Natural killer cell (primary cell): Measurements from ENCODE around the gene PPM1J. TPM values are rescaled to one million over a fixed set of nuclear protein-coding genes. Genes with fewer than 3 reads are reported as not detected.

ENCODE experiments used
- ATAC-seq, 3 donors: fragments of 150-1000 bp in 2 of 3; fragments of 200-7000 bp in 1 of 3; cut with Tn5 transposase; 1 replicate in 1 of 3; 2 replicates in 2 of 3; pipeline ENCODE4 v1.10.0; 2021; ENCODE audit warnings: mild to moderate bottlenecking in 2 of 3, moderate library complexity in 2 of 3
- DNase-seq, 2 donors: peaks; one replicate each; pipeline versions ENCODE4 v3.0.0 to v3.0.0-alpha.2; 2013 to 2021; ENCODE audit warnings: mixed read lengths in 1 of 2
- H3K27ac ChIP-seq: one replicate; pipeline ENCODE4 v1.5.1; 2013; ENCODE audit warnings: mild to moderate bottlenecking, low read length
- H3K27me3 ChIP-seq: one replicate; pipeline ENCODE4 v1.6.1; 2013; ENCODE audit warnings: low read length; ENCODE audit not compliant: control insufficient read depth, insufficient read depth
- H3K36me3 ChIP-seq: one replicate; pipeline ENCODE4 v1.6.1; 2013; ENCODE audit warnings: low read length; ENCODE audit not compliant: control insufficient read depth, insufficient read depth
- H3K4me1 ChIP-seq: one replicate; pipeline ENCODE4 v1.6.1; 2013; ENCODE audit warnings: low read length; ENCODE audit not compliant: control insufficient read depth, insufficient read depth
- H3K4me3 ChIP-seq: one replicate; pipeline ENCODE4 v1.5.1; 2013; ENCODE audit warnings: low read length
- H3K9me3 ChIP-seq: one replicate; pipeline ENCODE4 v1.6.1; 2013; ENCODE audit warnings: low read length; ENCODE audit not compliant: control insufficient read depth, insufficient read depth
- H3K27ac Mint-ChIP-seq, 2 donors: one replicate each; pipeline ENCODE4 v1.8.0; 2022; ENCODE audit warnings: mild to moderate bottlenecking in 2 of 2, mixed read lengths in 2 of 2, moderate library complexity in 1 of 2
- H3K27me3 Mint-ChIP-seq, 2 donors: one replicate each; pipeline ENCODE4 v1.8.0; 2022; ENCODE audit warnings: low read depth in 2 of 2, mixed read lengths in 2 of 2
- H3K36me3 Mint-ChIP-seq: one replicate; pipeline ENCODE4 v1.8.0; 2022; ENCODE audit warnings: mixed read lengths
- H3K4me1 Mint-ChIP-seq, 2 donors: one replicate each; pipeline ENCODE4 v1.8.0; 2022; ENCODE audit warnings: mixed read lengths in 2 of 2
- H3K4me3 Mint-ChIP-seq: one replicate; pipeline ENCODE4 v1.8.0; 2022; ENCODE audit warnings: mild to moderate bottlenecking, moderate library complexity, mixed read lengths
- H3K9me3 Mint-ChIP-seq, 2 donors: one replicate each; pipeline ENCODE4 v1.8.0; 2022; ENCODE audit warnings: mixed read lengths in 2 of 2
- CTCF ChIP-seq: fragments of 200-600 bp; IDR thresholded peaks from one replicate; pipeline ENCODE4 v1.8.0; 2022; ENCODE audit warnings: antibody characterized with exemption
- WGBS: methylation state at CpG from one replicate; pipeline ENCODE4 v1.1.7; 2013; ENCODE audit warnings: missing lambda C conversion rate; ENCODE audit not compliant: insufficient coverage; 5-methylcytosine and 5-hydroxymethylcytosine counted together
- intact Hi-C: fragments of 100-400 bp; cut with micrococcal nuclease; formaldehyde crosslinking; loops from one replicate; pipeline ENCODE4 v1.14.2; 2022
- total RNA-seq, 4 donors: library from RNA; stranded (reverse); fragments of 120-200 nt in 1 of 4; gene quantifications; one replicate each; pipeline versions ENCODE4 v1.2.3 to v1.2.4, GENCODE V29; 2013 to 2022

Gene PPM1J
- total RNA-seq, 3 donors from 2014 or later (not counting 1 experiment from before 2014, with no cell fraction given): 0.26 TPM; not detected in 2

- 96% methylated on average over 3 of the region's 3 CpGs for WGBS
- Histone ChIP-seq H3K27me3 (no peaks in the 10 kb centered on the region), H3K27ac (peak overlapping the region; percentile 94), H3K4me1 (peaks cover 85% of the 10 kb centered on the region), H3K9me3 (no peaks in the 10 kb centered on the region), H3K4me3 (no peak overlapping the region), H3K36me3 (peaks cover 39% of the 10 kb centered on the region)
- intact Hi-C loops: no loop called here
- H3K36me3 Mint-ChIP-seq: no peaks in the 10 kb centered on the region
- no peak for ATAC-seq
- no peak for TF ChIP-seq CTCF
- H3K9me3 Mint-ChIP-seq: no peaks in the 10 kb centered on the region
- no peaks in the 10 kb centered on the region for H3K27me3 Mint-ChIP-seq
- H3K4me3 Mint-ChIP-seq: peak overlapping the region; percentile 62
- peak overlapping the region; percentile 90 to 93 for H3K27ac Mint-ChIP-seq
- no peak for DNase-seq
- H3K4me1 Mint-ChIP-seq: peaks cover 72 to 78% of the 10 kb centered on the region in 2 donors
Observed at GRCh38 chr1:112702067-112702395, 13.1 kb downstream of the PPM1J start.

DNA sequence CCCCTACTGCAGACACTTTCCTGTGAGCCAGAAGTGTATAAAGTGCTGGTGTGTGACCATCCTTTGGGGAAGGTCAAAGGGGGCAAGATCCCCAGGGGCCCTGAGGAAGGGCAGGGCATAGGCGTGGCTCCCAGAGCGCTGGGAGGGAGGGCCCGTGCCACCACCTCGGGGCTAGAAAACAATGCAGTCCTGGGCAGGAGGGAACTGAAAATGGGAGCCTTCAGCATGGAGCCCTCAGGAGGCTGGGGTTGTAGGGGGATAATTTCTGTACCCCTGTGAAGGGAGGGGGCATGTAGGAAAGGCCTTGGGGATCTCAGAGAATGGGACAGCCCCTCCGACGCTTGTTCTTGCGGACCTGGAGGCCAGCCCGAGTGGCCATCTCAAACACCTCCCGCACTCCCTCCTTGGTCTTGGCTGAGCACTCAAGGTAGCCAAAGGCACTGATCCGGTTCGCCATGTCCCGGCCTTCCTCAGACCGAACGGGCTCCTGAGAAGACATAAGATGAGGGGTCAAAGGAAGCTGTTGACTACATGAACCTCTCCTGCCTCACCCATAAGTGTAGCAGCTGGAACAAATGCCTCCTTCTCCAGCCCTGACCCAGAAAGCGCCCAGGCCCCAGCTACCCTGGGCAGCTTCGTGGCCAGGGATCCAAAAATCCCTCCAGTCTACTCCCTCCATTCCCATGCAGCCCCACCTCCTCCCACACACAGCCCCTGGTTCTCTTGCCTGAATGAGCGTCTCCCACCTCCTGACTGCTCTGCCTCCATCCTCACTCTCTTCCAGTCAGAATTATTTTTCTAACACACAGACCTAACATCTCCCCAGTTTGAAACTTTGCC lies 13.7 kb downstream of the PPM1J start:
- Mint-ChIP-seq H3K9me3 (no peaks in the 10 kb centered on the region), H3K4me1 (peaks cover 78 to 82% of the 10 kb centered on the region in 2 donors), H3K4me3 (peak overlapping the region; percentile 62), H3K27me3 (no peaks in the 10 kb centered on the region), H3K27ac (peak overlapping the region; percentile 90 to 93), H3K36me3 (no peaks in the 10 kb centered on the region)
- WGBS: 85% methylated on average over 17 of the region's 17 CpGs
- no peak for TF ChIP-seq CTCF
- H3K36me3 ChIP-seq: peaks cover 40% of the 10 kb centered on the region
- no peaks in the 10 kb centered on the region for H3K9me3 ChIP-seq
- H3K27ac ChIP-seq: peak overlapping the region; percentile 94
- intact Hi-C loops: loop anchor here (1.0 to 2.0 kb wide), 2 partner anchors 13 to 83 kb away; partner anchors contain the start of gene PPM1J
- ATAC-seq (no peak), DNase-seq (no peak)
- peaks cover 88% of the 10 kb centered on the region for H3K4me1 ChIP-seq
- H3K27me3 ChIP-seq: no peaks in the 10 kb centered on the region
- no peak overlapping the region for H3K4me3 ChIP-seq

DNA sequence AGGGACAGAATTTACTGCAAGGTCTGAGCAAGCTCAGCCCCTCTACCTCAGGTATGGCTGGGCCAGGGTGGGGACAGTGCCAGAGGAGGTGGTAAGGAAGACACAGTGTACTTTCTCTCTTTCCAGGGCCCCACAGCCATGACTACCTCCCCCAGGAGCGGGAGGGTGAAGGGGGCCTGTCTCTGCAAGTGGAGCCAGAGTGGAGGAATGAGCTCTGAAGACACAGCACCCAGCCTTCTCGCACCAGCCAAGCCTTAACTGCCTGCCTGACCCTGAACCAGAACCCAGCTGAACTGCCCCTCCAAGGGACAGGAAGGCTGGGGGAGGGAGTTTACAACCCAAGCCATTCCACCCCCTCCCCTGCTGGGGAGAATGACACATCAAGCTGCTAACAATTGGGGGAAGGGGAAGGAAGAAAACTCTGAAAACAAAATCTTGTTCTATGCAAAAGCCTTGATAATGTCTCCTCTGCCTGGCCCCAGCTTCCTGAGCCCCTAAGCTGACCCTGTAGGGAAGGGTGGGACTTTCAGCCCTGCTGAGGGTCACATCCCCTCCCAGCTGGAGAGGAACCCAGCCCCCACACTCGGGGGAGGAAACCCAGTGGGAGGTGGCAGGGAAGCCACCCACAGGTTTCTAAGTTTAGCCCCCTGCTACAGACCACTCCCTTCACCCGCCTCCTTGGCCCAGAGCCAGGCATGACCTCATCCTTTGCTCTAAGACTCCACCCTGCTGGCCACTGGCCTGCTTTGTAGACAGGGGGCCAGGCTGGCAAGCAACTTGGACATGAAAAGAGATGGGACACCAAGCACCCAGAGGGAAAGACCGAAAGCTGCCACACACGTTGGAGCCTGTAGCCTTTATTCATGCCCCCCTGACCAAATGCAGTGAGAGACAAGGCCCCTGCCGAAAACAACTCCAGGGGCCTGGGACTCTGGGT lies 14.6 kb downstream of the PPM1J start:
- H3K4me3 ChIP-seq: no peak overlapping the region
- H3K9me3 ChIP-seq: no peaks in the 10 kb centered on the region
- peak overlapping the region; percentile 94 for H3K27ac ChIP-seq
- peak overlapping the region; percentile 90 to 93 for H3K27ac Mint-ChIP-seq
- peaks cover 71 to 78% of the 10 kb centered on the region in 2 donors for H3K4me1 Mint-ChIP-seq
- H3K27me3 Mint-ChIP-seq: no peaks in the 10 kb centered on the region
- peaks cover 84% of the 10 kb centered on the region for H3K4me1 ChIP-seq
- DNase-seq: peak; percentile 74 to 90
- TF ChIP-seq CTCF: no peak
- H3K9me3 Mint-ChIP-seq: no peaks in the 10 kb centered on the region
- 28% methylated on average over 5 of the region's 7 CpGs for WGBS
- H3K4me3 Mint-ChIP-seq: peak overlapping the region; percentile 65
- no peaks in the 10 kb centered on the region for H3K27me3 ChIP-seq
- H3K36me3 ChIP-seq: peaks cover 44% of the 10 kb centered on the region
- intact Hi-C loops: loop anchor here (1.0 to 2.0 kb wide), 2 partner anchors 14 to 82 kb away; partner anchors contain the start of gene PPM1J
- H3K36me3 Mint-ChIP-seq: no peaks in the 10 kb centered on the region
- ATAC-seq: peak; percentile 66 to 71 (median 70)
